Epidermal melanocyte (primary cell): ENCODE data around the gene UBE2O.

Experiments used
- DNase-seq: peaks from one replicate; pipeline ENCODE4 v3.0.0; 2011; ENCODE audit warnings: low spot score; ENCODE audit not compliant: insufficient read length

Gene UBE2O

GRCh38 chr17:76441686-76442340, 11.1 kb downstream of the UBE2O start:
- no peak for DNase-seq

GRCh38 chr17:76440751-76441362, 12.1 kb downstream of the UBE2O start:
- DNase-seq: no peak

- DNase-seq: no peak
These were observed 13.5 kb downstream of the UBE2O start for GRCh38 chr17:76439314-76439928.

DNA sequence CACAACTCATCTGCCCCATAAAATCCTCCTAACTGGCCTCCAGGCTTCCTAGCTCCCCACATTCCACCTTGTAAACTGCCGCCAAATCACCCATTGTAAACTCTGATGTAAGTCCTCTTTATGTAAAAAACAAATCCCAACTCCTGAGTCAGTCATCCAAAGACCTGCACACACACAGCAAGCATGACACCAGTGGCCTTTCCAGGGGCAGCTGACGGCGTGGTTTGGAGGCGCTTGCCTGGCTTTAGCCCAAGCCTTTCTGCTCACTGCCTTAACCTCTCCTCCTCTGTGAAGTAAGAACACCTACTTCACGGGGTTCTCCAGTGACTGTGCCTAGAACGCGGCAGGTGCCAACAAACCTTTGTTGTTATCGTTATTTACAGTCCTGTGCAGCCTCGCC, 14.0 kb downstream of the UBE2O start:
- no peak for DNase-seq

DNA sequence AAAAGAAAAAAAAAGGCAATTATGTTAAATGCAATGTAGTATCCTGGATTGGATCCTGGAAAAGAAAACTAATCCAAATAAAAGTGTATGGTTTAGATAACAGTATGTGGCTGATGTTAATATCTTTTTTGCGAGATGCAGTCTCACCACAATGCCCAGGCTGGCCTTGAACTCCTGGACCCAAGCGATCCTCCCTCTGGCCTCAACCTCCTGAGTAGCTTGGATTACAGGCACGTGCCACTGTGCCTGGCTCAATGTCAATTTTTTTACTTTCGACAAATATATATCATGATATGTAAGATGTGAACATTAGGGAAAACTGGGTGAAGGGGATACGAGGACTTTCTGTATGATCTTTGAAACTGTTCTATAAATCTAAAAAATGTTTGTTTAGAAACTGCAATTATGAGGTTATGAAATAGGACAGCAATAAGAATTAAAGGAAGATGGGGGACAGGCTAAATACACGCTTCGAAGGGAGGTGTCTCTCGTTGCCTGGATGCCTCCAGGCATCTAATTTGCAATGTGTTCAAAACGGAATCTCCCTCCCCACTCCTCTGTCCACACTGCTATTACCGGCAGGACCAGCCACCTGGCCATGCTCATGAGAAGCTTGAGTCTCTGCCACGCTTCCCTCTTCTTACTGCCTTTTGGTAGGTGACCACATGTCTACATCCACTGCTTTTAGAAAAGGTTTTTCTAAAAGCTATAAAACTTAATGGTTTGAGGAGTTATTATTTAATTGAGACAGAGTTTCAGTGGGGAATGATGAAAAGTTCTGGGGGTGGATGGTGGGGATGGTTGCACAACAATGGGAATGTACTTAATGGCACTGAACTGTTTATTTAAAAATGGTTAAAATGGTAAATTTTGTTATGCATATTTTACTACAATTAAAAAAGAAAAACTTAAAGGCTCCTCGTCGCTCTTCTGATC, 15.2 kb downstream of the UBE2O start:
- no peak for DNase-seq

GRCh38 chr17:76435751-76436150, 17.2 kb downstream of the UBE2O start:
- DNase-seq: no peak

DNA sequence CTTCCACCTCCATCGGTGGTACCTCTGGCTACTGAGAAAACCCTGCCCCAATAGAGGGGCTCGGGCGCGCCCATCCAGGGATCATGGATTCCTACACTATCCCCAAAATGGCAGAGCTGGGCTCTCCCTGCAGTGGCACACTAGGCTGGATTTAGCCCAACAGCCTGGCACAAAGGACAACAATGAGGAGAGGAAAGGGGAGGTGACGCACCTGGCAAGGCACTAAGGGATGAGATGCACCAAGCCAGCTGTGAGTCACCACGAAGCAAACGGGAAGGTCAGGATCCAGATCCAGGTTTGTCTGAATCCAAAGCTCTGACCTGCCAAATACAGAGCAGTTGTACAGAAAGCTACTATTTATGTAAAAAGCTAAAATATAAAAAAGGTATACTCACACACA, 18.1 kb downstream of the UBE2O start:
- DNase-seq: no peak

GRCh38 chr17:76433693-76434092, 19.3 kb downstream of the UBE2O start:
- DNase-seq: no peak

GRCh38 chr17:76432712-76433336, 20.1 kb downstream of the UBE2O start:
- no peak for DNase-seq

DNA sequence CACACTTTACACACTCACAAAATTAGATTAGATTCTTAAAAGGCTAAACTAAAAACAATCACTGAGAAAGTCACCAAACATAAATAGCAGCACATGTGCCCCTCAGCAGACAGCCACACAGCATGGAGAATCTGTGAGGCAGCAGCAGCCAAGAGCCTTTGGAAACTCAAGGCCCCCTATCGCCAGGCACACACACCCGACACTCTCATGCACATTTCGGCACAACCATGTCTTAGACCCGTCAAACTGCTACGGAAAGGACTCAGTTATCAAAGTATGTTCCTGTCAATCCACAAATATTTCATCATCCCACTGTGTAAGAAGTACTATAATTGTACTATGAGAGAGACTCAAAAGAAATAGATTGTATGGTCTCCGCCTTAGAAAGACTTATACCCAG, 20.9 kb downstream of the UBE2O start:
- DNase-seq: no peak

DNA sequence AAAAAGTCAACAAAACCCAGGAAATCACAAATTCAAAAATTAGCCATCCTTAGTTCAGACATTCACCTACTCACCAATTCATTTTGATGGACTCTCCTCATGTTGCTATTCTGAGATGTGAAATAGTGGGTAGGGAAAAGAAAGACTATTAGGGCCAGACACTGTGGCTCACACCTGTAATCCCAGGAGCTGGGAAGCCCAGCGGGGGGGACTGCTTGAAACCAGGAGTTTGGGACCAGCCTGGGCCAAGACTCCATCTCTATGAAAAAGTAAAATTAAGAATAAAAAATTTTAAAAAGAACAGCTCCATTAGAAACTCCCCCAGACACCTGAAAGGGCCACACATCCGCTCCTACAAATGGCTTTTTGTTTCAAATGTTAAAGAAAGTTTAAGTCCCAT, 21.4 kb downstream of the UBE2O start:
- DNase-seq: no peak

GRCh38 chr17:76428511-76428910, 24.4 kb downstream of the UBE2O start:
- DNase-seq: no peak

GRCh38 chr17:76427501-76428231, 25.3 kb downstream of the UBE2O start:
- no peak for DNase-seq

DNA sequence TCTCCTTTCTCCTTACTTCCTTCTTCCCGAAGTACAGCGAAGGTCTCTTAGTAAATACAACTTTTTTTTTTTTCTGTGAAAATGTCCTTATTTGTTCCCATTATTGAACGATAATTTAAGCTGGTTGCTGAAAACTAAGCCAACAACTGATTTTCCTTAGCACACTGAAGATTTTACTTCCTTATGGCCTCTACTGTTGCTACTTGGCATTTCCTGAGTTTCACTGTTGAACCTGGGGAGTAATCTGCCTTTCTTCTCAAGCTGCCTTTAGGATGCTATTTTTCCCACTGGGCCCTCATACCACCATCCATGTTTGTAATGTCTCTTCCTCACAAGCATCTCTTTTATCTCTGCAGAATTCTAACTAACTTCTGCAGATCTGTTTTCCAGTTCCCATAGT, 26.1 kb downstream of the UBE2O start:
- no peak for DNase-seq

DNA sequence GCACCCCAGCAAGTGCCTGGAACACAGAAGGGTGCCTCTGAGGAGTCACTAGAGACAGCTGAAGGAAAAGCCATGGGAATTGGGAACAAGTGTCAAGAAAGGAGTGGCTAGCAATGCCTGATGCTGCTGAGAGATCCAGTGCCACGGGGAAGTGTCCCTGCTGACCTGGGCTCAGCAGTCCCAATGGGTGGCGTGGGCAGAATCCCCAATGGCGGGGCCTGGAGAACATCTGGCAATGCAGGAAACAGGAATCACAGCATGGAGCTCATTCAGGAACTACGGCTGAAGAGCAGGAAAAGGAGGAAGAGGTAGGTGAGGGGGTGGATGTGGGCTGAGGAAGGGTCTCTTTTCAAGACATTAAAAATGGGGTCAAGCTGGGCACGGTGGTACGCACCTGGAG, 30.1 kb downstream of the UBE2O start:
- DNase-seq: no peak

- no peak for DNase-seq
These were observed 30.5 kb downstream of the UBE2O start for GRCh38 chr17:76422406-76422805.

DNA sequence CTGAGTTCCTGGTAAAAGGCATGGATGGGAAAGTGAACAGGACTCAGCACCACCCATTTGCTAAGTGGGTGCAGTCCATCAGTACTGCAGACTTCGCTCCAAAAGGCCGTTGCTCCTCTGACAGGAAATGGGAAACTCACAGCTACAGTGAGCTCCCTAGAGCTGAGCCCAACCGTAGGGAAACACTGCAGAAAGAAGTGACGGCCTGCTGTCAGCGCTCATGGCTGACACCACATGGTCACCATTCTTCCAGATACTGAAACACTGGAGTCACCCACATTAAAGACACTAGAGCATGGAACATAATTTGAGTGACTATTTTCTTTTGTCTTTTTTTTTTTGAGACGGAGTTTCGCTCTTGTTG, 31.9 kb downstream of the UBE2O start:
- no peak for DNase-seq

- DNase-seq: no peak
These were observed 32.5 kb downstream of the UBE2O start for GRCh38 chr17:76420356-76421043.

DNA sequence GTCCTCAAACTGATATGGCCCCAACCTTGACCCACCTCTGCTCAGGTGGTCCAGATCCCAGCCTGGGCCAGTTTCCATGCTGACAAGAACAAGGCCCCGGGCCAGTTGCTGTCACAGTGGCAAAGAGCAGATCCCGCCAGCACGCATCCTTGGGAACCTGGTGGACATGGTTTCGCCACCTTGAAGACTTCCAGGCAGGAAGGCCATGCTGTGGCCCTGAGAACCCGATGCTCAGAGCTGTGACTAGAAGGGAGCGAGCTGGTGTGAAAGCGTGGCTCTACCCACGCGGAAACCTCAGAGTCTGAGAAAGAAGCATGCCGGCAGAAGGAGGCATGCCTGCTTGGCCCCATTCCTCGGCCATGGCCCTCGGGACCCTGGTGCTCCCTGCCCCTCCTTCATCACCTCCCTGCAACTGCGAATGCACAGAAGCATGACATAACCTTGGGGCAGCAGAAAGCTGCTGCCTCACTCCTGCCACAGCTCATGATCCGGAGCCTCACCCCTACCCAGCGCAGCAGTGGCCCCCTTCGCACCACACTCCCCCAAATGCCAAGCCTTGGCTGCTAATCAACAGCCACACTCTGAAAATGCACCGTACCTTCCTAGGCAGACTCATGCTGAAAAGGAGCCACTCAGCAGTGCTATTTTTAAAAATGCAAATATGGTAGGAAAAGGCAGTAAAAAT, 33.2 kb downstream of the UBE2O start:
- no peak for DNase-seq
